ENCODE measurements around the gene CLUH. TPM values are rescaled to one million over a fixed set of nuclear protein-coding genes. Genes with fewer than 3 reads are reported as not detected.
"Not testable (repeated sequence)": the region's sequence is repeated elsewhere in the genome, so short reads cannot be mapped to it uniquely, and the experiment has no call there.

CLUH gene
- total RNA-seq, 1 donor from 2014 or later = 39.1 TPM

DNA sequence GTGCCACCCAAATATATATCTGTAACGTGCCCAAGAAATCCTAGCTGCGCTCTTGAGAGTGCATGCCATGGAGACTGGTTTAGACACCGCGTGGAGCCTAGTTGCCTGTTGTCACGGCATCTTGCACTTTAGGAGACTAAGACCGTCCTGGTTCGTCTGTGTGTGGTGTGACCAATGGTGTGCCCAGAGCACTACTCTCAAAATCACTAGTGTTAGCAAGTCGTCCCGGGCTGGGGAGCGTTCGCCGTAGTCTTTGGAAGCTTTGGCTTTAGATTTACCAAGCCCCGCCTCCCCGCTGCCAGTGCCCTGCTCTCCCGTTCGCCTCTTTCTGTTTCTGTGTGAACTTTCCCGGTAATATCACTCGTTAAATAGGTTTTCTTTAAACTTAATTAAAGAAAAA lies 27.0 kb downstream of the CLUH start:
- Mint-ChIP-seq H3K27me3 (ENCODE audit: unreplicated experiment) (peaks cover 20% of the 10 kb centered on the region), H3K4me3 (ENCODE audit: unreplicated experiment) (no peak overlapping the region), H3K27ac (ENCODE audit: unreplicated experiment) (no peak overlapping the region), H3K9me3 (ENCODE audit: unreplicated experiment) (peaks cover 24% of the 10 kb centered on the region), H3K4me1 (ENCODE audit: low read depth, unreplicated experiment) (peaks cover 18% of the 10 kb centered on the region), H3K36me3 (ENCODE audit: unreplicated experiment) (no peaks in the 10 kb centered on the region)
- DNase-seq = no peak
- TF ChIP-seq, protein P1, sequence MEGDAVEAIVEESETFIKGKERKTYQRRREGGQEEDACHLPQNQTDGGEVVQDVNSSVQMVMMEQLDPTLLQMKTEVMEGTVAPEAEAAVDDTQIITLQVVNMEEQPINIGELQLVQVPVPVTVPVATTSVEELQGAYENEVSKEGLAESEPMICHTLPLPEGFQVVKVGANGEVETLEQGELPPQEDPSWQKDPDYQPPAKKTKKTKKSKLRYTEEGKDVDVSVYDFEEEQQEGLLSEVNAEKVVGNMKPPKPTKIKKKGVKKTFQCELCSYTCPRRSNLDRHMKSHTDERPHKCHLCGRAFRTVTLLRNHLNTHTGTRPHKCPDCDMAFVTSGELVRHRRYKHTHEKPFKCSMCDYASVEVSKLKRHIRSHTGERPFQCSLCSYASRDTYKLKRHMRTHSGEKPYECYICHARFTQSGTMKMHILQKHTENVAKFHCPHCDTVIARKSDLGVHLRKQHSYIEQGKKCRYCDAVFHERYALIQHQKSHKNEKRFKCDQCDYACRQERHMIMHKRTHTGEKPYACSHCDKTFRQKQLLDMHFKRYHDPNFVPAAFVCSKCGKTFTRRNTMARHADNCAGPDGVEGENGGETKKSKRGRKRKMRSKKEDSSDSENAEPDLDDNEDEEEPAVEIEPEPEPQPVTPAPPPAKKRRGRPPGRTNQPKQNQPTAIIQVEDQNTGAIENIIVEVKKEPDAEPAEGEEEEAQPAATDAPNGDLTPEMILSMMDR (IDR thresholded peaks at IDR 0.05; ENCODE audit: partially characterized antibody, unreplicated experiment) = no peak

DNA sequence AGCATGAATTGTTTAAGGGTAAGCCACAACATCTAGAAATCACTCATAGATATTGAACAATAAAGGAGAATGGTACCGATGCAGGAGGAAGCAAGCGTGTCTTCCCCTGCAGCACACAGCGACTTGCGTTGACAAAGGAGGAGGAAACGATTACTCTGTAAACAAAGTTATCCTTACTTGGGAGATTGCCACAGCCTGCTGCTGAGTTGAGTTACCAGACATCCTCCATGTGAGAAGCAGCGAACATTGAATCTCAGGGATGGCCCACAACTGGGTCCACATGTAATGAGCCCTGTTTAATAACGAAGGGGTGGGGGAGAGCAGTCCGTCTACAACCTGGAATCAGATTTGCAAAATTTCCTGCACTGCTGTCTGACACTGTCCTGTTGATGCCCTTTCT lies 27.7 kb downstream of the CLUH start:
- Mint-ChIP-seq H3K4me1 (ENCODE audit: low read depth, unreplicated experiment) (peaks cover 13% of the 10 kb centered on the region), H3K4me3 (ENCODE audit: unreplicated experiment) (no peak overlapping the region), H3K36me3 (ENCODE audit: unreplicated experiment) (no peaks in the 10 kb centered on the region), H3K27ac (ENCODE audit: unreplicated experiment) (no peak overlapping the region), H3K27me3 (ENCODE audit: unreplicated experiment) (peaks cover 15% of the 10 kb centered on the region), H3K9me3 (ENCODE audit: unreplicated experiment) (peaks cover 24% of the 10 kb centered on the region)
- TF ChIP-seq, protein P1 (IDR thresholded peaks at IDR 0.05; ENCODE audit: partially characterized antibody, unreplicated experiment) = no peak
- DNase-seq = no peak

DNA sequence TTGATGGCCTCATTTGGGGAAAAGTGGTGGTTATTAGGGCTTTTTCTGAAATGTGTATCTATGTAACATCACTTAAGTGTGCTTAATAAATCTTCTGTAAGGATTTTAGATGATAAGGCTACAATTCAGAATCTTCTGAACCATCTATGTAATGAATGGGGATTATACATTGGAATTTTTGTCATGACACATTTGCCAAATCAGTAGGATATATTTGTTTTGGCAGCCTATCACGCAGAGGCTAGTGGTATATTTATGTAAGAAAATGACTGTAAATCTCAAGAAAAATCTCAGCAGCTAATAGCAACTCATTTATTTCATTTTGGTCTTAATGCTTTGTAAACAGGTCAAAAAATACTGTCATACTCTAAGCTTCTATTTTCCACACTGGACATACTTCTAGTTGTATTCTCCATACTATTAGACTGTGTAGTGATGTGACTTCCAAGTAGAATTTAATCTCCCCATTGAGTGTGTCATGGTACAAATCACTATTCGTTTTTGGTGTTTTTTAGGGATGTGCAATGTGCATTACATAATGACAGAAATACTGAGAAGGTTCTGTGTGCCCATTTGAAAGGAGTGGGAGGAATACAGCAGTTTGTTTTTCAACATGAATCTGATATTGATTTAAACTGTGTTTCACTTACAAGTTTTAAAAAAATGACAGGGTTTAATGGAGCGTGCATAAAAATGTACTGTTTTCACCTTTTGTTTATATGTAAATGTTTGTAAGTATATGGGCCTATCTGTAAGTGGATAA lies 29.2 kb downstream of the CLUH start:
- TF ChIP-seq, protein P1 (IDR thresholded peaks at IDR 0.05; ENCODE audit: partially characterized antibody, unreplicated experiment) = no peak
- no peak for DNase-seq
- peaks cover 17% of the 10 kb centered on the region for H3K9me3 Mint-ChIP-seq (ENCODE audit: unreplicated experiment)
- peaks cover 6% of the 10 kb centered on the region for H3K27me3 Mint-ChIP-seq (ENCODE audit: unreplicated experiment)
- no peak overlapping the region for H3K27ac Mint-ChIP-seq (ENCODE audit: unreplicated experiment)
- H3K4me1 Mint-ChIP-seq (ENCODE audit: low read depth, unreplicated experiment) = peaks cover 1% of the 10 kb centered on the region
- no peak overlapping the region for H3K4me3 Mint-ChIP-seq (ENCODE audit: unreplicated experiment)
- no peaks in the 10 kb centered on the region for H3K36me3 Mint-ChIP-seq (ENCODE audit: unreplicated experiment)

DNA sequence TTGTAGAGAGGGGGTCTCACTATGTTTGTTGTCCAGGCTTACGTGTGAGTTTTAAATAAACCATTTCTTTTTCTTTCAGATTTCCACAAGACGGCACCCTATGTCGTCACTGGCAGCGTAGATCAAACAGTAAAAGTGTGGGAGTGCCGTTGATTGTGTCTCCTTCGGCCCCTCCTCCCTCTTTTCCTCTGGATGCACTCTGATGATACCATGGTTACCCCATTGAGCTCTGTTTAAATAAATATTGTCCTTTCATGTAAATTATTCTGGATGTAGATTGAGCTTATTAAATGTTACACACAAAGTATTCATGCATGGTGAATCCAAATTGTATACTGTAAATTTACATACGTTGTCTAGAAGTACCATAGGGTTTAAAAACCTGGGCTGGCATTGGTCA lies 29.9 kb downstream of the CLUH start:
- TF ChIP-seq, protein P1 (IDR thresholded peaks at IDR 0.05; ENCODE audit: partially characterized antibody, unreplicated experiment) = no peak
- H3K27me3 Mint-ChIP-seq (ENCODE audit: unreplicated experiment) = peaks cover 6% of the 10 kb centered on the region
- H3K9me3 Mint-ChIP-seq (ENCODE audit: unreplicated experiment) = peaks cover 19% of the 10 kb centered on the region
- H3K27ac Mint-ChIP-seq (ENCODE audit: unreplicated experiment) = no peak overlapping the region
- DNase-seq = no peak
- H3K4me1 Mint-ChIP-seq (ENCODE audit: low read depth, unreplicated experiment) = peaks cover 1% of the 10 kb centered on the region
- no peak overlapping the region for H3K4me3 Mint-ChIP-seq (ENCODE audit: unreplicated experiment)
- no peaks in the 10 kb centered on the region for H3K36me3 Mint-ChIP-seq (ENCODE audit: unreplicated experiment)

DNA sequence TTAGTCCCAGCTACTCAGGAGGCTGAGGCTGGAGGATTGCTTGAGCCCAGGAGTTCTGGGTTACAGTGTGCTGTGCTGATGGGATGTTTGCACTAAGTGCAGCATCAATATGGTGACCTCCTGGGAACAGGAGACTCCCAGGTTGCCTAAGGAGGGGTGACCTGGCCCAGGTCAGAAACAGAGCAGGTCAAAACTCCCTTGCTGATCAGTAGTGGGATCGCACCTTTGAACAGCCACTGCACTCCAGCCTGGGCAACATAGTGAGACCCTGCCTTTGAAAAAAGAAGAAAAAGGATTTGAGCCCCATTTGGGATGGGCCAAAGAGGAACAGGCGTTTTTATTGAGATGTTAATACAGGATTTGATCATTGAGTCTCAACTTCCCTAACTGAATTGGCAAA lies 30.6 kb downstream of the CLUH start:
- TF ChIP-seq, protein P1 (IDR thresholded peaks at IDR 0.05; ENCODE audit: partially characterized antibody, unreplicated experiment) = no peak
- Mint-ChIP-seq H3K27me3 (ENCODE audit: unreplicated experiment) (peaks cover 5% of the 10 kb centered on the region), H3K4me1 (ENCODE audit: low read depth, unreplicated experiment) (no peaks in the 10 kb centered on the region), H3K9me3 (ENCODE audit: unreplicated experiment) (peaks cover 21% of the 10 kb centered on the region), H3K4me3 (ENCODE audit: unreplicated experiment) (no peak overlapping the region), H3K27ac (ENCODE audit: unreplicated experiment) (no peak overlapping the region), H3K36me3 (ENCODE audit: unreplicated experiment) (no peaks in the 10 kb centered on the region)
- DNase-seq = no peak

DNA sequence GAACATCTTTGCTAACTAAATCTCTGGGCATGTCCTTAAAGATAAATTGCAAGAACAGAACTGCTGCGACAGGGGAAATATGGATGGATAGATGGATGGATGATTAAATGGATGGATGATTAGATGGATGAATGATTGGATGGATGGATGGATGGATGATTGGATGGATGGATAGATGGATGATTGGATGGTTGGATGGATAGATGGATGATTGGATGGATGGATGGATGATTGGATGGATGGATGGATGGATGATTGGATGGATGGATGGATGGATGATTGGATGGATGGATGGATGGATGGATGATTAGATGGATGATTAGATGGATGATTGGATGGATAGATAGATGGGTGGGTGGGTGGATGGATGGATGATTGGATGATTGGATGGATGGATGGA lies 32.3 kb downstream of the CLUH start:
- Mint-ChIP-seq H3K27ac (ENCODE audit: unreplicated experiment) (peak overlapping the region; percentile 9), H3K9me3 (ENCODE audit: unreplicated experiment) (peaks cover 25% of the 10 kb centered on the region)
- not testable (repeated sequence) for H3K4me1 Mint-ChIP-seq (ENCODE audit: low read depth, unreplicated experiment); H3K4me3 Mint-ChIP-seq (ENCODE audit: unreplicated experiment); H3K27me3 Mint-ChIP-seq (ENCODE audit: unreplicated experiment); H3K36me3 Mint-ChIP-seq (ENCODE audit: unreplicated experiment); DNase-seq
